Measurements from ENCODE around the gene DUSP7. TPM values are rescaled to one million over a fixed set of nuclear protein-coding genes. Genes with fewer than 3 reads are reported as not detected.

Gene DUSP7
- total and polyA plus RNA-seq, 9 of the 15 experiments (the other 6 are each of a cell fraction or from before 2014, with no cell fraction given) = 0.45 to 15.8 (median 8.2) TPM

GRCh38 chr3:52014613-52015012, 41.8 kb downstream of the DUSP7 start (continued):
- TF ChIP-seq, protein P1, sequence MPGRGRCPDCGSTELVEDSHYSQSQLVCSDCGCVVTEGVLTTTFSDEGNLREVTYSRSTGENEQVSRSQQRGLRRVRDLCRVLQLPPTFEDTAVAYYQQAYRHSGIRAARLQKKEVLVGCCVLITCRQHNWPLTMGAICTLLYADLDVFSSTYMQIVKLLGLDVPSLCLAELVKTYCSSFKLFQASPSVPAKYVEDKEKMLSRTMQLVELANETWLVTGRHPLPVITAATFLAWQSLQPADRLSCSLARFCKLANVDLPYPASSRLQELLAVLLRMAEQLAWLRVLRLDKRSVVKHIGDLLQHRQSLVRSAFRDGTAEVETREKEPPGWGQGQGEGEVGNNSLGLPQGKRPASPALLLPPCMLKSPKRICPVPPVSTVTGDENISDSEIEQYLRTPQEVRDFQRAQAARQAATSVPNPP (IDR thresholded peaks at IDR 0.05; ENCODE audit: borderline replicate concordance, insufficient read depth, insufficient read length) = no peak
- TF ChIP-seq NELFE (IDR thresholded peaks at IDR 0.05; ENCODE audit: insufficient read depth, insufficient read length) (no peak), SPI1 (IDR thresholded peaks at IDR 0.05; ENCODE audit: borderline replicate concordance, low read depth, low read length) (0 out of 2 replicates have a peak, but pooled peaks have one; percentile 19), RAD21 (CRISPR knock-in tag; conservative IDR thresholded peaks at IDR 0.05 in 1 of 2, IDR thresholded peaks at IDR 0.05 in 1 of 2) (peak; percentile 19 to 57; a peak in 3 of 4 replicates), CTBP1 (IDR thresholded peaks at IDR 0.05; ENCODE audit: borderline replicate concordance) (peak; percentile 25; the same call in 1 of the 2 replicates), USF1 (CRISPR knock-in tag; IDR thresholded peaks at IDR 0.05) (0 out of 2 replicates have a peak, but pooled peaks have one; percentile 18), MNT (conservative IDR thresholded peaks at IDR 0.05) (0 out of 4 replicates have a peak, but pooled peaks of 1 of the 2 experiments have one; percentile 19)
- TF ChIP-seq, protein P2, sequence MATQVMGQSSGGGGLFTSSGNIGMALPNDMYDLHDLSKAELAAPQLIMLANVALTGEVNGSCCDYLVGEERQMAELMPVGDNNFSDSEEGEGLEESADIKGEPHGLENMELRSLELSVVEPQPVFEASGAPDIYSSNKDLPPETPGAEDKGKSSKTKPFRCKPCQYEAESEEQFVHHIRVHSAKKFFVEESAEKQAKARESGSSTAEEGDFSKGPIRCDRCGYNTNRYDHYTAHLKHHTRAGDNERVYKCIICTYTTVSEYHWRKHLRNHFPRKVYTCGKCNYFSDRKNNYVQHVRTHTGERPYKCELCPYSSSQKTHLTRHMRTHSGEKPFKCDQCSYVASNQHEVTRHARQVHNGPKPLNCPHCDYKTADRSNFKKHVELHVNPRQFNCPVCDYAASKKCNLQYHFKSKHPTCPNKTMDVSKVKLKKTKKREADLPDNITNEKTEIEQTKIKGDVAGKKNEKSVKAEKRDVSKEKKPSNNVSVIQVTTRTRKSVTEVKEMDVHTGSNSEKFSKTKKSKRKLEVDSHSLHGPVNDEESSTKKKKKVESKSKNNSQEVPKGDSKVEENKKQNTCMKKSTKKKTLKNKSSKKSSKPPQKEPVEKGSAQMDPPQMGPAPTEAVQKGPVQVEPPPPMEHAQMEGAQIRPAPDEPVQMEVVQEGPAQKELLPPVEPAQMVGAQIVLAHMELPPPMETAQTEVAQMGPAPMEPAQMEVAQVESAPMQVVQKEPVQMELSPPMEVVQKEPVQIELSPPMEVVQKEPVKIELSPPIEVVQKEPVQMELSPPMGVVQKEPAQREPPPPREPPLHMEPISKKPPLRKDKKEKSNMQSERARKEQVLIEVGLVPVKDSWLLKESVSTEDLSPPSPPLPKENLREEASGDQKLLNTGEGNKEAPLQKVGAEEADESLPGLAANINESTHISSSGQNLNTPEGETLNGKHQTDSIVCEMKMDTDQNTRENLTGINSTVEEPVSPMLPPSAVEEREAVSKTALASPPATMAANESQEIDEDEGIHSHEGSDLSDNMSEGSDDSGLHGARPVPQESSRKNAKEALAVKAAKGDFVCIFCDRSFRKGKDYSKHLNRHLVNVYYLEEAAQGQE (IDR thresholded peaks at IDR 0.05; ENCODE audit: borderline replicate concordance) = peak; percentile 10; the same call in 1 of the 2 replicates
- TF ChIP-seq, protein P2 (CRISPR knock-in tag; IDR thresholded peaks at IDR 0.05; ENCODE audit: low read depth) = no peak
